GM19328 (cell line): ENCODE data around the gene CYP26B1.

Experiments used
- ATAC-seq: cut with Tn5 transposase; IDR thresholded peaks from one replicate; pipeline ENCODE4 v1.9.1; 2021; ENCODE audit warnings: mild to moderate bottlenecking, moderate library complexity; ENCODE audit not compliant: unreplicated experiment

The CYP26B1 gene

GRCh38 chr2:72155151-72155550 is 7.5 kb upstream of the CYP26B1 start:
- no peak for ATAC-seq

GRCh38 chr2:72154386-72154975 is 6.8 kb upstream of the CYP26B1 start:
- no peak for ATAC-seq

- ATAC-seq: no peak
Measured at GRCh38 chr2:72153924-72154323, 6.3 kb upstream of the CYP26B1 start.

GRCh38 chr2:72153026-72153791 is 5.5 kb upstream of the CYP26B1 start:
- ATAC-seq: no peak

GRCh38 chr2:72150861-72151356 is 3.2 kb upstream of the CYP26B1 start:
- ATAC-seq: no peak

- peak; percentile 73 for ATAC-seq
Measured at GRCh38 chr2:72150157-72150860, 2.6 kb upstream of the CYP26B1 start.

GRCh38 chr2:72149556-72150156 is 2.0 kb upstream of the CYP26B1 start:
- ATAC-seq: no peak

GRCh38 chr2:72148837-72149555 is 1.3 kb upstream of the CYP26B1 start:
- ATAC-seq: no peak

- no peak for ATAC-seq
Measured at GRCh38 chr2:72148003-72148836, 558 bp upstream of the CYP26B1 start.

- no peak for ATAC-seq
Measured at GRCh38 chr2:72146347-72147302, 1.0 kb downstream of the CYP26B1 start.

GRCh38 chr2:72145658-72146329 is 1.9 kb downstream of the CYP26B1 start:
- ATAC-seq: no peak

- no peak for ATAC-seq
Measured at GRCh38 chr2:72145289-72145657, 2.4 kb downstream of the CYP26B1 start.

GRCh38 chr2:72144632-72145288 is 2.9 kb downstream of the CYP26B1 start:
- ATAC-seq: no peak

- ATAC-seq: no peak
Measured at GRCh38 chr2:72144274-72144631, 3.4 kb downstream of the CYP26B1 start.

- ATAC-seq: no peak
Measured at GRCh38 chr2:72143441-72144273, 4.0 kb downstream of the CYP26B1 start.

GRCh38 chr2:72142570-72143440 is 4.9 kb downstream of the CYP26B1 start:
- ATAC-seq: no peak
